Brain microvascular endothelial cell (primary cell): ENCODE measurements around the gene C1QTNF12.
A peak's percentile ranks its signal among the peaks of the same experiment; 100 is the strongest.

Experiments used
- DNase-seq: peaks from one replicate; pipeline ENCODE4 v3.0.0-alpha.2; 2020
- H3K27ac ChIP-seq: fragments of 250-450 bp; sonication (Bioruptor Pico); 2 replicates; pipeline ENCODE4 v1.5.1; 2020; ENCODE audit warnings: mild to moderate bottlenecking, moderate library complexity
- H3K27me3 ChIP-seq: fragments of 250-450 bp; sonication (Bioruptor Pico); replicated peaks from 2 replicates; pipeline ENCODE4 v1.5.1; 2020; ENCODE audit warnings: mild to moderate bottlenecking
- H3K36me3 ChIP-seq: fragments of 250-450 bp; sonication (Bioruptor Pico); replicated peaks from 2 replicates; pipeline ENCODE4 v1.5.1; 2020; ENCODE audit warnings: mild to moderate bottlenecking
- H3K4me3 ChIP-seq: 2 replicates; pipeline ENCODE4 v1.5.1; 2011; ENCODE audit warnings: low read depth, mild to moderate bottlenecking, control low read depth, low read length, moderate library complexity
- in situ Hi-C: cut with HindIII; loops from 2 replicates; pipeline ENCODE4 v1.10.0; 2017; ENCODE audit warnings: low sequenced_read_pairs, low pct_ligation_motif_present
- TF ChIP-seq, protein P1 (sequence below): IDR thresholded peaks from 2 replicates; pipeline ENCODE4 v1.5.1; 2011; ENCODE audit warnings: low read depth, mild to moderate bottlenecking, moderate library complexity, low read length, control low read depth, inconsistent platforms; ENCODE audit errors: missing control alignments

C1QTNF12 gene

DNA sequence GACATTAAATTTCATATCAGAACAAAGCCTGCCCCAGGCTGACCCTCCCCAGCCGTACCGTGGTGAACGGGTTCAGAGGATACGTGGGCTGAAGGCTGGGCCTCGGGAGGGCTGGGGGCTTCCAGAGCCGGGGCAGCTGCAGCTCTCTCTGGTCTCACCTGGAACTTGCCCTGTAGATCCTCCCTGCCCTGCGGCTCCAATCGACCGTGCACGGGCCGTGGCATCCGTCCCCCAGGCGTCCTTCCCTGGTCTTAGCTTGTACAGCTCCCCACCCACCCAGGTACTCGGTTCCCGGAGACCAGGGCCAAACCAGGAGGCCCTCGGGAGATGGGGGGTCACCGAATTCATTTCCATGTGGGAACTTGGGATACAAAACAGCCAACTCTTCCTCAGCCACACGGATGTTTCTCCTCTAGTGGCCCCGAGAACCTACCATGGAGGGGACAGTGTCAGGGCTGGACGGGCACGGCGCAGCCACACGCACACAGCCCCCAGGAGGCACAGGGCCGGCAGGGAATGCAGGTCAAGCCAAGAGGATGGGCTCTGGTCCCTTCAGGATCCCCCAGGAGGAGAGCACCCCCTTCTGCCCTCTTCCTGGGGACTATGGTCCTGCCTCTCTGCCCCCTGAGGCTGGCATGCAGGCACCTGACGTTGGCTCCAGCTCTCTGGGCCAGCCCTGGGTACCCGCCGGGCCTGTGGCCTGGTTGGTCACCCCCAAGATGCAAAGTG lies 11.3 kb downstream of the C1QTNF12 start:
- no peak for DNase-seq
- in situ Hi-C loops: no loop called here
- Histone ChIP-seq H3K27ac (no peak overlapping the region), H3K4me3 (no peak overlapping the region), H3K36me3 (peaks cover 2% of the 10 kb centered on the region), H3K27me3 (no peaks in the 10 kb centered on the region)
- TF ChIP-seq, protein P1, sequence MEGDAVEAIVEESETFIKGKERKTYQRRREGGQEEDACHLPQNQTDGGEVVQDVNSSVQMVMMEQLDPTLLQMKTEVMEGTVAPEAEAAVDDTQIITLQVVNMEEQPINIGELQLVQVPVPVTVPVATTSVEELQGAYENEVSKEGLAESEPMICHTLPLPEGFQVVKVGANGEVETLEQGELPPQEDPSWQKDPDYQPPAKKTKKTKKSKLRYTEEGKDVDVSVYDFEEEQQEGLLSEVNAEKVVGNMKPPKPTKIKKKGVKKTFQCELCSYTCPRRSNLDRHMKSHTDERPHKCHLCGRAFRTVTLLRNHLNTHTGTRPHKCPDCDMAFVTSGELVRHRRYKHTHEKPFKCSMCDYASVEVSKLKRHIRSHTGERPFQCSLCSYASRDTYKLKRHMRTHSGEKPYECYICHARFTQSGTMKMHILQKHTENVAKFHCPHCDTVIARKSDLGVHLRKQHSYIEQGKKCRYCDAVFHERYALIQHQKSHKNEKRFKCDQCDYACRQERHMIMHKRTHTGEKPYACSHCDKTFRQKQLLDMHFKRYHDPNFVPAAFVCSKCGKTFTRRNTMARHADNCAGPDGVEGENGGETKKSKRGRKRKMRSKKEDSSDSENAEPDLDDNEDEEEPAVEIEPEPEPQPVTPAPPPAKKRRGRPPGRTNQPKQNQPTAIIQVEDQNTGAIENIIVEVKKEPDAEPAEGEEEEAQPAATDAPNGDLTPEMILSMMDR: no peak

DNA sequence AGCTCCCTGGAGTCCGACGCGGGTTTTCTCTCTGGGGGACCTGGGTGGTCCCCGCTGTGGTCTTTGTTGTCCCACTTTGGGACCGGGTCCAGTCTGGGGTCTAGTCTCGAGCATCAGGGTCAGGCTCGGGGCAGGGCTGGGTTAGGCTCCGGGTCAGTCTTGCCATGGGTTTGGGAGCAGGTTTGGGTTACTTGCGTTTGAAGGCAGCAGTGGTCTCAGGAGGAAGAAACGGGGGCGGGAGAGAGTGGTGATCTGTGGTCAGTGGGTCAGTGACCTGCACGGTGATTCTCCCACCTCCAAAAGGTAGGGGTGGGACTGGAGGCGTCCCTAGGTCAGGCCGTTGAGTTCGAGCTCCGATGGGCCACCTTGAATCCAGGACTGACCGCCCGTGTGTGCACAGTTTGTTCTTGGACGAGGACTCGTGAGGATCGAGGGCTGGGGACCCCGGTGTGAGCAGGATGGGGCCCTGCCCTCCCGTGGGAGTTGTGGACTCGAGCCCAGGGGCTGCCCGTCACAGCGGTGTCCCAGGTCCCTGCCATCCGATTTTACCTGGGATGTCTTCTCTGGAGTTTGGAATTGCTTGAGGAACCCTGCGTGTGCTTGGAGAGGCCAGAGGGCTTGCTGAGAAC lies 12.2 kb downstream of the C1QTNF12 start:
- DNase-seq: no peak
- no peaks in the 10 kb centered on the region for H3K27me3 ChIP-seq
- H3K4me3 ChIP-seq: no peak overlapping the region
- TF ChIP-seq, protein P1: no peak
- no peak overlapping the region for H3K27ac ChIP-seq
- peaks cover 2% of the 10 kb centered on the region for H3K36me3 ChIP-seq
- in situ Hi-C loops: no loop called here

DNA sequence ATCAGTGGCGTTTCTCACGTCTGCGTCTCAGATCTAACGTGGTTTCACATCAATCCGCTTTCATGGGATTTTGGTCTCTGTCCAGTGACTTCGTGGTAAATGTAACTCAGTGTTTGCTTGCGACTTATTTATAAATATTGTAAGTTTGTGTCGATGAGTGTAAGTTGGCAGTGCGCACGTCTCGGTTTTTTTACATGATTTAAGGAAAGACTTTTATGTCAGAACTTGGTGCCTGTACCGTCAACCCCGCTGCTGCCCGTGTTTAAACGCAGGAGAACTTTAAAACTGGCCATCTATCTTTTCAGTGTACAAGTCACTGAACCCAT lies 13.0 kb downstream of the C1QTNF12 start:
- no peaks in the 10 kb centered on the region for H3K27me3 ChIP-seq
- no peak overlapping the region for H3K27ac ChIP-seq
- in situ Hi-C loops: no loop called here
- H3K4me3 ChIP-seq: no peak overlapping the region
- peaks cover 2% of the 10 kb centered on the region for H3K36me3 ChIP-seq
- TF ChIP-seq, protein P1: no peak
- DNase-seq: no peak

GRCh38 chr1:1232796-1233566 lies 13.5 kb downstream of the C1QTNF12 start:
- TF ChIP-seq, protein P1: no peak
- no peak for DNase-seq
- H3K4me3 ChIP-seq: no peak overlapping the region

GRCh38 chr1:1232208-1232795 lies 14.2 kb downstream of the C1QTNF12 start, which contains the start of gene B3GALT6:
Gene B3GALT6 (plus strand): TSS chr1:1232237. CDS start chr1:1232279, 42 bp downstream.
- Histone ChIP-seq H3K27ac (peak within 1 kb of the TSS; percentile 83), H3K4me3 (peak within 1 kb of the TSS; percentile 85), H3K27me3 (no peaks in the 10 kb centered on the region), H3K36me3 (peaks cover 12% of the 10 kb centered on the region)
- no peak for DNase-seq
- in situ Hi-C loops: no loop called here
- TF ChIP-seq, protein P1: no peak

More at GRCh38 chr1:1232796-1233566, 13.5 kb downstream of the C1QTNF12 start:
- in situ Hi-C loops: no loop called here
- H3K27me3 ChIP-seq: no peaks in the 10 kb centered on the region
- no peak overlapping the region for H3K27ac ChIP-seq
- peaks cover 5% of the 10 kb centered on the region for H3K36me3 ChIP-seq
